ENCODE measurements around the gene PSMB10. TPM values are rescaled to one million over a fixed set of nuclear protein-coding genes. Genes with fewer than 3 reads are reported as not detected.

PSMB10 gene
- total RNA-seq, 2 experiments from 2014 or later = 185 to 193 TPM

DNA sequence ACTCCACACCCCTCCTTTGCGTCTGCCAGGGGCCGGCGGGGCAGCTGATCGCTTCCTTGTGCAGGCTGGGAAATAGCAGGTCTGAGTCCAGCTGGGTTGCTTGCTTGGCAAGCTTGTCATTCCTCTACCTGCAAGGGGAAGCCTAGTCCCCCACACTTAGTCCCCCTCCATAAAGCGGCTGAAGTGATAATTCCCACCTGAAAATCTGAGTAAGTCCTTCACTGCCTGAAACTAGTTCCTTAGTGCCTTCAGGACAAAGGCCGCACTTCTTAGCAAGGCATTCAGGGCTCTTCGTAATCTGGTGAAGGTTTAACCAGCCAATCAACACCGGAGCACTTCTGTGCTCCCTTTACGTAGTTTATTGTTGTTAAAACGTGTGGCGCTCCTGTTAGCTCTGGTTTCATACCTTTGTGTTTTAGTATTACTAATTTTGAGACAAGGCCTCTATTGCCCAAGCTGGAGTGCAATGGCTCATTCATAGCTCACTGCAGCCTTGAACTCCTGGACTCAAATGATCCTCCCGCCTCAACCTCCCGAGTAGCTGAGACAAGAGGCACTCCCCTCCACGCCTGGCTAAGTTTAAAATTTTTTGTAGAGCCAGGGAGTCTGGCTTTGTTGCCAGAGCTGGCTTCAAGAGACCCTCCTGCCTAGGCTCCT, 42.8 kb downstream of the PSMB10 start:
- Mint-ChIP-seq H3K27ac (peak overlapping the region; percentile 89), H3K36me3 (no peaks in the 10 kb centered on the region), H3K4me1 (ENCODE audit: low read depth) (peaks cover 29% of the 10 kb centered on the region), H3K9me3 (no peaks in the 10 kb centered on the region), H3K4me3 (peak overlapping the region; percentile 96), H3K27me3 (no peaks in the 10 kb centered on the region)
- peak; percentile 18 for DNase-seq
- POLR2A ChIA-PET = interaction anchor here (0.6 to 3.4 kb wide), 3 partner anchors 41 to 349 kb away, joined by 3 to 18 read pairs (median 4); partner anchors contain the start of gene PSMB10
- intact Hi-C loops (cut with micrococcal nuclease) = loop anchor here (1.0 to 2.0 kb wide), 4 partner anchors 24 to 129 kb away; partner anchors contain the start of genes DDX28, DUS2 and NUTF2
- CTCF ChIA-PET = interaction anchor here (0.6 to 3.5 kb wide), 5 partner anchors 10 to 147 kb away, joined by 3 to 30 read pairs (median 6); partner anchors contain the start of genes NRN1L and PSMB10

DNA sequence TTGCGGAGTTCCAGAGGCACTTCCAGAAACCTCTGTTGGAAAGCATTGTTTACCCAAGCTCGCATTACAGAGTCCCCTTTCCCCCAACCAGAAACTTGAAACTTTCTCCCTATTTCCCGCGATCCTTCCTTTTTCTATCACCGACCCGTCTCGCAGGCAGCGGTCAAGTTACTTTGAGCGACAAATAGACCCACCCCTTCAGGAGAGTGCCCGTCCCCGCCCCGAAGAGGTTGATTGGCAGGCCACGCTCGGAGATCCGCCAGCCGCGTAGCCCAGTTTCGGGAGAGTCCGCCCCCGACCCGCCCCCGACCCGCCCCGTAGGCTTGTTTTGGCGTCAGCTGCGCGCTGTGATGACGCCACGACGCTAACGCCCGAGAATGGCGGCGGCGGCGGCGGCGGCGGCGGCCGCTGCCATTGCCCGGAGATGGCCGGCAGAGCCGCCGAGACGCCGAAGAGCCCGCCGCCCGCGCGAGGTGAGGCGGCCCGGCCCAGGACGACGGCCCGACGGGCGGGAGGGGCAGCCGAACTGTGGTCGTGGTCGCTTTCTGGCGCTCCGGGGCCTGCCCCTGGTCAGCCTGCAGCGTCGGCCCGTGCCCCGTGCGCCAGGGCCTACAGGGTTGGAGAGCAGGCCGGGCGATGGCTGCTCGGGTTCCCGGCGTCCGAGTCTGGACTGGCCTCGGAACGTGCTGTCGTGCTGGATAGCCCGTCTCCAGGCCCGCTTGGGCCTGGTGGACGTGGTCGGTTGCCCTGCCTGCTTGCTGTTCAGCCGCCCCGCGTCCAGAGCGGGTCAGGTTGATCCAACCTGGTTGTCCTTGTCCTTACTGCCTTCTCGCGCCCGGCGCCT, 43.5 kb downstream of the PSMB10 start, which contains the start of gene PSKH1:
Gene PSKH1, plus strand, starts transcription at position 356 of the 844 bp plus-strand sequence. CDS start 15,496 bp downstream, outside the sequence.
- DNase-seq = peak; percentile 98
- H3K9me3 Mint-ChIP-seq = no peaks in the 10 kb centered on the region
- ChIA-PET POLR2A (interaction anchor here (0.6 to 3.4 kb wide), 6 partner anchors 36 to 349 kb away, joined by 3 to 18 read pairs (median 4); partner anchors contain the start of genes NUTF2 and PSMB10), CTCF (interaction anchor here (1.4 to 3.5 kb wide), 4 partner anchors 10 to 372 kb away, joined by 3 to 30 read pairs (median 8); partner anchors contain the start of genes NRN1L and PSMB10)
- intact Hi-C loops (cut with micrococcal nuclease) = loop anchor here (1.0 to 2.0 kb wide), 4 partner anchors 25 to 130 kb away; partner anchors contain the start of genes DDX28, DUS2 and NUTF2
- peaks cover 29% of the 10 kb centered on the region for H3K4me1 Mint-ChIP-seq (ENCODE audit: low read depth)
- no peaks in the 10 kb centered on the region for H3K27me3 Mint-ChIP-seq
- H3K27ac Mint-ChIP-seq = peak within 1 kb of the TSS; percentile 89
- H3K4me3 Mint-ChIP-seq = peak within 1 kb of the TSS; percentile 96
- no peaks in the 10 kb centered on the region for H3K36me3 Mint-ChIP-seq

DNA sequence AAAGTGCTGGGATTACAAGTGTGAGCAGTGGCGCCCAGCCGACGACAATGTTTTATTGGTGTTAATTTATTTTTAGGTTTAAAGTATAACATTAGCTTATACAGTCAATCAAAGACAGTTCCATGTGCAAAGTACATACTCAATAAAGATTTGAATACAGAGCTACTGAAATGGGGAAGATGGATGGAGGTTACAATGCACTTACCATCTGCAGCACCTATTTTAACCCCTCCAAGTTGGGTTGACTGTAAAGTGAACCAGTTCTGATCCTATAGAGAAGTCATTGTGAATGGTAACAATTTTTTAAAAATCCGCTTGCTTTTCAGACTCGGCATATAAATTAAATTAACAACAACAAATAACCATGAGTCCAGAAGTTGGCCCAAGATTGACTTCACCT, 44.3 kb downstream of the PSMB10 start:
- Mint-ChIP-seq H3K27ac (peak overlapping the region; percentile 71), H3K4me3 (peak overlapping the region; percentile 96), H3K4me1 (ENCODE audit: low read depth) (peaks cover 29% of the 10 kb centered on the region), H3K36me3 (no peaks in the 10 kb centered on the region), H3K27me3 (no peaks in the 10 kb centered on the region), H3K9me3 (no peaks in the 10 kb centered on the region)
- DNase-seq = no peak
- intact Hi-C loops (cut with micrococcal nuclease) = loop anchor here (2.0 kb wide), 1 partner anchor 130 kb away; the partner anchor contains the start of genes DDX28 and DUS2
- ChIA-PET CTCF (interaction anchor here (0.5 to 3.5 kb wide), 5 partner anchors 9 to 1232 kb away, joined by 3 to 30 read pairs (median 5); partner anchors contain the start of genes NRN1L and PSMB10), POLR2A (interaction anchor here (0.6 to 3.4 kb wide), 6 partner anchors 36 to 173 kb away, joined by 3 to 18 read pairs (median 3); partner anchors contain the start of genes GFOD2, NUTF2 and PSMB10)

DNA sequence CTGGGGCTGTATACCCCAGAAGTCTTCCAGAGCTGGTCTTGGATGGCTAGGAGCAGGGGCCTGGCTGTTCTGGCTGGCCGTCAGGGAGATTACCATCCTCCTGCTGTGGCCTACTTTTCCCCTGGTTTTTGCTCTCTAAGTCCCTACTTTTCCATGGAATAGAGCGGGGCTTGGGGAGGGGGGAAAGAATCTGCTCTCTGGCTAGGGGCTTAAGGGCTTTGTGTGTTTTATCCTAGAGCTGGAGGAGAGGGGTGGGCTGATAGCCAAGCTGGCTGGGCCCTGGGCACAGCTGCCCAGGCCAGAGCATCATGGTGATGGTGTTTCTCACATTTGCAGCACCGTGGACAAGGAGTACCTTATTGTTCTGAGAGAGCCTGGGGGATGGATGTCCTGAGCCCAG, 48.3 kb downstream of the PSMB10 start:
- H3K27me3 Mint-ChIP-seq = no peaks in the 10 kb centered on the region
- no peak overlapping the region for H3K27ac Mint-ChIP-seq
- intact Hi-C loops (cut with micrococcal nuclease) = no loop called here
- DNase-seq = no peak
- POLR2A ChIA-PET = no interaction called here
- H3K9me3 Mint-ChIP-seq = no peaks in the 10 kb centered on the region
- peaks cover 7% of the 10 kb centered on the region for H3K4me1 Mint-ChIP-seq (ENCODE audit: low read depth)
- CTCF ChIA-PET = interaction anchor here (0.7 to 1.3 kb wide), 3 partner anchors 41 to 341 kb away, joined by 3 to 6 read pairs (median 3); no protein-coding TSS in a partner anchor
- H3K4me3 Mint-ChIP-seq = no peak overlapping the region
- peaks cover 8% of the 10 kb centered on the region for H3K36me3 Mint-ChIP-seq

DNA sequence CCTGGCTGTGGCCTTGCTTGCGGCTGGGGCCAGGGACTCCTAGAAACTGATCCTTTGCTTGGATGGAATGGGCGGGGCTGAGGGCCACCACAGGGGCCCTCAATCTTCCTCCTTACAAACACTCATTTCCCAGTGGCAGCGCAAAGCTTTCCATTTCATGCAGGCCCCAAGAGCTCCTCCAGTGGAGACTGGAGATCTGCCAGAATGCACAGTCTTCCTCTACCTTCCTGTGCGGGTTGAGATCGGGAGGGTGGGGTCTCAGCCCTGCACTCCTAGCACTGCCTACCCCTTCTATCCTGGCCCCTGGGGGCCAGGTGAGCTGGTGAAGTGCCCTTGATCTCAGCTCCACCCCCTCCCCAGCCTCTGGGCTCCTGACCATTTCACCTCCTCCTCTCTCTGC, 50.3 kb downstream of the PSMB10 start:
- intact Hi-C loops (cut with micrococcal nuclease) = no loop called here
- no peak overlapping the region for H3K4me3 Mint-ChIP-seq
- POLR2A ChIA-PET = no interaction called here

DNA sequence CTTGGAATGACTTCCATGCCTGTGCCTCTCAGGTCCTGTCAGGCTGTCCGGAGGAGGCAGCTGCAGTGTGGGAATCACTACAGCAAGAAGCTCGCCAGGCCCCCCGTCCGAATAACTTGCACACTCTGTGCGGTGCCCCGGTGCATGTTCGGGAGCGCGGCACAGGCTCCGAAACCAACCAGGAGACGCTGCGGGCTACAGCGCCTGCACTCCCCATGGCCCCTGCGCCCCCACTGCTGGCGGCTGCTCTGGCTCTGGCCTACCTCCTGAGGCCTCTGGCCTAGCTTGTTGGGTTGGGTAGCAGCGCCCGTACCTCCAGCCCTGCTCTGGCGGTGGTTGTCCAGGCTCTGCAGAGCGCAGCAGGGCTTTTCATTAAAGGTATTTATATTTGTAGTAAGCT, 50.7 kb downstream of the PSMB10 start:
- ChIA-PET CTCF (interaction anchor here (1.0 to 4.4 kb wide), 8 partner anchors 15 to 510 kb away, joined by 3 to 62 read pairs (median 4); no protein-coding TSS in a partner anchor), POLR2A (no interaction called here)
- Mint-ChIP-seq H3K4me1 (ENCODE audit: low read depth) (no peaks in the 10 kb centered on the region), H3K9me3 (no peaks in the 10 kb centered on the region), H3K4me3 (no peak overlapping the region), H3K36me3 (peaks cover 13% of the 10 kb centered on the region), H3K27ac (no peak overlapping the region), H3K27me3 (no peaks in the 10 kb centered on the region)
- intact Hi-C loops (cut with micrococcal nuclease) = no loop called here
- no peak for DNase-seq

More for the DNA sequence above, 50.3 kb downstream of the PSMB10 start:
- peaks cover 13% of the 10 kb centered on the region for H3K36me3 Mint-ChIP-seq
- DNase-seq = no peak
- H3K27ac Mint-ChIP-seq = no peak overlapping the region
- H3K4me1 Mint-ChIP-seq (ENCODE audit: low read depth) = no peaks in the 10 kb centered on the region
- no peaks in the 10 kb centered on the region for H3K9me3 Mint-ChIP-seq
- H3K27me3 Mint-ChIP-seq = no peaks in the 10 kb centered on the region
- CTCF ChIA-PET = interaction anchor here (1.0 to 2.1 kb wide), 6 partner anchors 14 to 510 kb away, joined by 3 to 11 read pairs (median 4); no protein-coding TSS in a partner anchor

DNA sequence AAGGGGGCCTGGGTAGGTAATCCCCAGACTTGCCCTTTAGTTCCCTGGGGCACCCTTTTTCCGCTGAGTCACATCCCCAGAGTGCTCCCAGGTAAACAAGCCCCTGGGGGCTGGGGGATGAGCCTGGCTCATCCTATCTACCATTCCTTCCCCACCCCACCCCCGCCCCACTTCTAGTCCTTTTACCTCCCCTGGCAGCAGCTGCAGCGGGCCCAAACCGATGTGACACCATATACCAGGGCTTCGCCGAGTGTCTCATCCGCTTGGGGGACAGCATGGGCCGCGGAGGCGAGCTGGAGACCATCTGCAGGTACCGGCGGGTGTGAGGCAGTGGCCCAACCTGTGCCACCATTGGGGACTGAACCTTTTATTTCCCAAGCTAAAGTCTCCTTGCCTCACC, 51.1 kb downstream of the PSMB10 start:
- H3K27me3 Mint-ChIP-seq = no peaks in the 10 kb centered on the region
- H3K4me1 Mint-ChIP-seq (ENCODE audit: low read depth) = no peaks in the 10 kb centered on the region
- no peak overlapping the region for H3K4me3 Mint-ChIP-seq
- no peak for DNase-seq
- H3K9me3 Mint-ChIP-seq = no peaks in the 10 kb centered on the region
- peaks cover 13% of the 10 kb centered on the region for H3K36me3 Mint-ChIP-seq
- ChIA-PET POLR2A (interaction anchor here (1.4 kb wide), 1 partner anchor 43 kb away, joined by 3 read pairs; no protein-coding TSS in a partner anchor), CTCF (interaction anchor here (1.0 to 4.4 kb wide), 7 partner anchors 15 to 511 kb away, joined by 3 to 62 read pairs (median 3); no protein-coding TSS in a partner anchor)
- intact Hi-C loops (cut with micrococcal nuclease) = no loop called here
- H3K27ac Mint-ChIP-seq = no peak overlapping the region

DNA sequence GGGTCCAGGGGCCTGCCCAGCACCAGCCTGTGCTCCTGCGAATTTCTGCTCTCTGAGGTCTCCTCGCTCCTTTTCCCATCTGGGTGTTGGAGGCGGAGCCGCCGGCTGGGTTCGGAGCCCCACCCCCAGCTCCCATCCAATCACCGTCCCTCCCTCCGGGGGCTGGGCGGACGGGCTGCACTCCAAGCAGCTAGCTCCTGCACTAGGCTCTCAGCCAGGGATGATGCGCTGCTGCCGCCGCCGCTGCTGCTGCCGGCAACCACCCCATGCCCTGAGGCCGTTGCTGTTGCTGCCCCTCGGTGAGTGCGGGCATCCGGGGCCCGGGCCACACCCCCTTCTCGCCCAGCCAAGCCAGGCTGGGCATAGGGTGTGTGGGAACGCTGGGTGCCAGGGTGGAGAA, 52.0 kb downstream of the PSMB10 start, which contains the start of gene NRN1L:
Gene NRN1L, plus strand, starts transcription at position 202 of the 400 bp plus-strand sequence. Its CDS starts 19 bp downstream, at position 221.
- no peaks in the 10 kb centered on the region for H3K4me1 Mint-ChIP-seq (ENCODE audit: low read depth)
- DNase-seq = no peak
- H3K27ac Mint-ChIP-seq = no peak within 1 kb of the TSS
- ChIA-PET CTCF (interaction anchor here (0.7 to 4.4 kb wide), 23 partner anchors 8 to 363 kb away, joined by 3 to 62 read pairs (median 8); partner anchors contain the start of genes CARMIL2, CTRL, DDX28 and DUS2), POLR2A (interaction anchor here (1.2 to 2.6 kb wide), 3 partner anchors 31 to 51 kb away, joined by 3 to 9 read pairs (median 5); partner anchors contain the start of gene PSMB10)
- H3K36me3 Mint-ChIP-seq = peaks cover 17% of the 10 kb centered on the region
- H3K9me3 Mint-ChIP-seq = no peaks in the 10 kb centered on the region
- intact Hi-C loops (cut with micrococcal nuclease) = loop anchor here (5.0 kb wide), 1 partner anchor 158 kb away; no protein-coding TSS in a partner anchor
- no peak within 1 kb of the TSS for H3K4me3 Mint-ChIP-seq
- H3K27me3 Mint-ChIP-seq = no peaks in the 10 kb centered on the region

Other genes with a start within 250 kb of the PSMB10 start
- 10 to 100 TPM; 12.6 to 13.7 TPM for gene GFOD2, start 217.5 kb downstream of the PSMB10 start, total RNA-seq
- 10 to 100 TPM; 14.9 to 18.1 TPM for gene RANBP10, start 130.3 kb downstream of the PSMB10 start, total RNA-seq
- under 1 TPM; 0.77 to 0.81 TPM for gene TSNAXIP1, start 130.0 kb downstream of the PSMB10 start, total RNA-seq
- 10 to 100 TPM; 31.8 to 32.1 TPM for gene THAP11, start 94.5 kb downstream of the PSMB10 start, total RNA-seq
- 100 to 1,000 TPM; 141 to 148 TPM for gene NUTF2, start 89.9 kb downstream of the PSMB10 start, total RNA-seq
- gene CENPT, start 89.2 kb downstream of the PSMB10 start, total RNA-seq = 10 to 100 TPM; 39.2 to 40.2 TPM
- gene EDC4, start 63.8 kb downstream of the PSMB10 start, total RNA-seq = 10 to 100 TPM; 88.6 to 94.2 TPM
- under 1 TPM in 1 of 2 experiments, not detected in 1; 0.76 TPM for gene NRN1L, start 52.0 kb downstream of the PSMB10 start, total RNA-seq
- gene PSKH1, start 43.6 kb downstream of the PSMB10 start, total RNA-seq = 10 to 100 TPM in 1 of 2 experiments, 1 to 10 TPM in 1; 10.0 to 11.7 TPM
- gene CTRL, start 5.0 kb downstream of the PSMB10 start, total RNA-seq = 1 to 10 TPM; 2.9 to 3.1 TPM
- 10 to 100 TPM; 10.1 to 10.7 TPM for gene LCAT, start 7.3 kb upstream of the PSMB10 start, total RNA-seq
- 10 to 100 TPM; 27.1 to 29.9 TPM for gene SLC12A4, start 31.8 kb upstream of the PSMB10 start, total RNA-seq
- gene DPEP3, start 43.6 kb upstream of the PSMB10 start, total RNA-seq = not detected
- 1 to 10 TPM; 3.9 to 5.3 TPM for gene DPEP2, start 62.6 kb upstream of the PSMB10 start, total RNA-seq
- not detected for gene DPEP2NB, start 79.1 kb upstream of the PSMB10 start, total RNA-seq
- gene DDX28, start 86.4 kb upstream of the PSMB10 start, total RNA-seq = 10 to 100 TPM; 12.8 to 14.5 TPM
- 10 to 100 TPM; 29.2 to 29.4 TPM for gene DUS2, start 86.4 kb upstream of the PSMB10 start, total RNA-seq
- gene NFATC3, start 148.5 kb upstream of the PSMB10 start, total RNA-seq = 10 to 100 TPM; 83.4 to 85.2 TPM